ENCODE measurements around the gene SALL3. TPM values are rescaled to one million over a fixed set of nuclear protein-coding genes. Genes with fewer than 3 reads are reported as not detected.

Gene SALL3
- total and polyA plus RNA-seq, 7 donors: not detected

DNA sequence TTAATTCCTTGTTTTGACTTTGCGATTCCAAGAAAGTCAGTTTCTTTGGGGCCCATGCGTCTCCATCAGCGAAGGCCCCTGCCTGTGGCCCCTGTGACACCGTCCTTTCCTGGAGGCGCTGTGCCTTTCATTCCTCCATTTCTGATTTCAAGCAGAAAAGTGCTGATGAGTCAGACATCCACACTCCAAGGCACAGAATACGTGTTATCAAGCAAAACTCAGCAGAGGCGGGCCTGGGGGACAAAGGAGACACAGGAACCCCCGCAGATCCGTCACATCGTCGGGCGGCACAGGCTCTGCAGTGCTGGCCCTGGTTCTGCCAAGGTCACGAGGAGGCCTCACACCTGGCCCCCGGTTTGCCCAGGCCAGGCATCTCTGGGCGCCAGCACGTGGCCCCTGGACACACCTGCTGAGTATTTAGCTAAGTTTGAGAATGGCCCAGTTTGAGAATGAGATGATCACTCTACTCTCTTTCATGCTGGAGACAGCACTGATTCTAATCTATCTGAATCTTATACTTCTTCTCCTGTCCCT lies 7.2 kb upstream of the SALL3 start:
- Histone ChIP-seq H3K27ac (no peak overlapping the region), H3K27me3 (peaks cover 32 to 91% (median 65%) of the 10 kb centered on the region in 3 donors), H3K4me1 (peaks cover 0 to 18% (median 17%) of the 10 kb centered on the region in 4 donors), H3K9me3 (no peaks in the 10 kb centered on the region), H3K36me3 (no peaks in the 10 kb centered on the region), H3K4me3 (no peak overlapping the region)
- 62 to 68% methylated on average over 16 of the region's 16 CpGs for WGBS, 2 donors
- intact Hi-C loops (cut with DNase I): no loop called here
- no peak for DNase-seq
- TF ChIP-seq EP300 (IDR thresholded peaks at IDR 0.05): no peak

DNA sequence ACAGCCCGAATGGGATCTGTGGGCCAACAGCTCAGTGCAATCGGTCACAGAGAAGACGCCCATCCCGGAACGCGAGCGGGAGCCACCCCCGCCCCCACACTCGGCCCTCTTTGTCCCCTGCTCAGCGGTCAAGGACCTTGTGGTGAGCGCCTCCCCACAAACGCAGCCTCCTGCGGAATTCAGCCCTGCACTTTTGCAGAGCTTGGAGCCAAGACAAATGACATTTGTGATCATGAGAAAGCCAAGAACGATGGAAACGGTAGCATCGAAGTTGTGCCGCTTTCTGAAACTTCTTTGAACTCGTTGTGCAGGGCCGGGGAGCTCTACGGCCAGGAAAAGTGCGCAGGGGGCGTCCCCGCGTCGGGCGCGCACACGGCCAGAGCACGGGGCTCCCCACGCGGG lies 6.7 kb upstream of the SALL3 start:
- H3K27ac ChIP-seq: no peak overlapping the region
- intact Hi-C loops (cut with DNase I): no loop called here
- H3K9me3 ChIP-seq: no peaks in the 10 kb centered on the region
- no peak overlapping the region for H3K4me3 ChIP-seq
- peaks cover 0 to 18% (median 17%) of the 10 kb centered on the region in 4 donors for H3K4me1 ChIP-seq
- no peaks in the 10 kb centered on the region for H3K36me3 ChIP-seq
- DNase-seq: no peak
- H3K27me3 ChIP-seq: peaks cover 36 to 91% (median 70%) of the 10 kb centered on the region in 3 donors
- TF ChIP-seq CTCF (IDR thresholded peaks at IDR 0.05) (no peak), POLR2AphosphoS5 (IDR thresholded peaks at IDR 0.05) (no peak), EP300 (IDR thresholded peaks at IDR 0.05) (no peak), POLR2A (IDR thresholded peaks at IDR 0.05) (no peak)
- 6 to 19% methylated on average over 31 of the region's 31 CpGs for WGBS, 2 donors

DNA sequence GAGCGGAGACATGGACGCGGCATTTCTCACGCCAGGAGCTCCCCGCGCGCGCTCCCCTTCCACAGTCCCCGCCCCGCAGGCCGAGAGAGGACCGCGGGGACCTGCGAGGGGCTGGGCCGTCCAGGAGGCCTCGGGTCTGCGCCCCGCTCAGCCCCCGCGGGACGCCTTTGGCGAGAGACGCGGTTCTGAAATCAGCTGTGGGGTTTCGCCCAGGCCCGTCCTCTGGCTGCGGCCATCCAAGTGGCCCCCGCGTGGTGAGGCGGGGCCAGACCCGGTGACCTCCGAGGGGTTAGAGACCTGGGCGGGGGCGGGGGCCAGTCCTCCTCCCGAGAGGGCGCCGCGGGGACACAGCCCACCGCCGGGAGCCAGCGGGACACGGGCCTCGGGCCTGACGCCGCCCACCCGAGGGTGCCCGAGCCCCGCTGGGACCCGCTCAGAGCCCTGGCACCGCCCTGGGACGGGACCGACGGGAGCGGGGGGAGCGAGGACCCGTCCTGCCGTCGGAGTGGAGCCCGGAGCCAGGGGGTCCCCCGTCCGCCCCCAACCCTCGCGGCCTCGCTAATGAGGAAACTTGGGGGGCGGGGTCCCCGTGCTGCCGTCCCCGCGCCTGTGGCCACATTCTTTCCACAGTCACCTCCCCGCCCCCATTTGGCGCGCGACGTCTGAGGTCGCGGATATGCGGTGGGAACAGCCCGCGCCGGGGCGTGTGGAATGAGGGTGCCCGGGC lies 6.1 kb upstream of the SALL3 start:
- H3K27me3 ChIP-seq: peaks cover 42 to 93% (median 76%) of the 10 kb centered on the region in 3 donors
- H3K9me3 ChIP-seq: no peaks in the 10 kb centered on the region
- H3K4me1 ChIP-seq: peaks cover 0 to 21% (median 20%) of the 10 kb centered on the region in 4 donors
- 7 to 22% methylated on average over 82 of the region's 82 CpGs for WGBS, 2 donors
- no peak overlapping the region for H3K27ac ChIP-seq
- H3K36me3 ChIP-seq: no peaks in the 10 kb centered on the region
- intact Hi-C loops (cut with DNase I): no loop called here
- no peak for TF ChIP-seq CTCF (IDR thresholded peaks at IDR 0.05)
- DNase-seq: no peak
- H3K4me3 ChIP-seq: no peak overlapping the region

GRCh38 chr18:78974115-78974761 lies 5.4 kb upstream of the SALL3 start:
- intact Hi-C loops (cut with DNase I): no loop called here
- no peak for DNase-seq
- peaks cover 49 to 93% (median 83%) of the 10 kb centered on the region in 3 donors for H3K27me3 ChIP-seq
- H3K4me1 ChIP-seq: peaks cover 0 to 28% (median 27%) of the 10 kb centered on the region in 4 donors
- no peaks in the 10 kb centered on the region for H3K9me3 ChIP-seq
- TF ChIP-seq EP300 (IDR thresholded peaks at IDR 0.05) (no peak), POLR2AphosphoS5 (IDR thresholded peaks at IDR 0.05) (no peak), POLR2A (IDR thresholded peaks at IDR 0.05) (no peak), CTCF (IDR thresholded peaks at IDR 0.05) (no peak)
- 3 to 18% methylated on average over 77 of the region's 77 CpGs for WGBS, 2 donors
- no peaks in the 10 kb centered on the region for H3K36me3 ChIP-seq
- H3K4me3 ChIP-seq: no peak overlapping the region
- H3K27ac ChIP-seq: no peak overlapping the region

DNA sequence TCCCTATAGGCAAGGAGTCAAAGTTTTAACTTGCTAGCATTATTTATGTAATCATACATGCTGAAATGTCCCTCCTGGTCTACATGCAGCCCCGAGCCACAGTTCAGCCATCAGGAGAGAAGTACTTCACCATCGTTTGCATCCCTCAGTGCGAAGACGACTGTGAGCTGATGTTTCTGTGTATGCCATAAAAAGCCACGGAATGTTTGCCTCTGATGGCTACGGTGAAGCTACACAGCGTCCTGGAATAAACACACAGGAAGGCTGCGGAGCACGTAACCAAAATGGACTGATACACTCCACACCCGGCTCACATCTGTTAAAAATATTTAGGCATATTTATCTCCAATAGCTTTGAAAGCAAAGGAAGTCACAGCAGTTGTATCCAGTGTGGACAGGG lies 4.3 kb upstream of the SALL3 start:
- peaks cover 53 to 96% (median 87%) of the 10 kb centered on the region in 3 donors for H3K27me3 ChIP-seq
- TF ChIP-seq EP300 (IDR thresholded peaks at IDR 0.05): no peak
- no peak for TF ChIP-seq CTCF (IDR thresholded peaks at IDR 0.05)
- TF ChIP-seq POLR2AphosphoS5 (IDR thresholded peaks at IDR 0.05): no peak
- no peak for TF ChIP-seq POLR2A (IDR thresholded peaks at IDR 0.05)
- no peaks in the 10 kb centered on the region for H3K36me3 ChIP-seq
- WGBS, 2 donors: 7 to 15% methylated on average over 10 of the region's 10 CpGs
- H3K27ac ChIP-seq: no peak overlapping the region
- no peak for DNase-seq
- no peak overlapping the region for H3K4me3 ChIP-seq
- intact Hi-C loops (cut with DNase I): no loop called here
- H3K9me3 ChIP-seq: no peaks in the 10 kb centered on the region
- peaks cover 0 to 31% (median 31%) of the 10 kb centered on the region in 4 donors for H3K4me1 ChIP-seq
